Activated T-helper 1 cell treated with Interleukin-2 at 50 U/mL for 16 hours (primary cell): ENCODE measurements around the gene ARMH2.

Source experiments
- DNase-seq: peaks from one replicate; pipeline ENCODE4 v3.0.0-alpha.2; 2020; ENCODE audit warnings: low read depth

The ARMH2 gene

GRCh38 chr6:24798740-24799540, at the start of gene ARMH2:
ARMH2 (minus strand) TSS chr6:24798917; CDS start chr6:24798857, 60 bp downstream.
- DNase-seq, result no peak

DNA sequence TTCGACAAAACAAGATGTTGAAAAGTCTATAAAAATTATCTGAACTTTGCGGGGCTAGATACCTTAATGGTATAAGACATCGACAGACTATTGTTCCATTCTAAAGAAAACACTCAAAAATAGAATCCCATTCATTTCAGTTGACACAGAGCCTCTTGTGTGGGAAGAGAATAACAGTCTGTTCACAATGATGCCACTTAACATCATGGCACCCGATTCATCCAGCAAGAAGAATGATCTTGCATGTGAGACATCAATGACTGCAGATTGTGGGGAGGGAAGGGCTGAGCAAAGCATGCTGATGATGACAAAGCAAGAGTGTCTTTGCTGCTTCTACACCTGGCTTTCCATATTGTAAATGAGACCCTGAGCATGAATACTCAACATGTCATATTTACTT, 49.7 kb upstream of the ARMH2 start:
- no peak for DNase-seq

DNA sequence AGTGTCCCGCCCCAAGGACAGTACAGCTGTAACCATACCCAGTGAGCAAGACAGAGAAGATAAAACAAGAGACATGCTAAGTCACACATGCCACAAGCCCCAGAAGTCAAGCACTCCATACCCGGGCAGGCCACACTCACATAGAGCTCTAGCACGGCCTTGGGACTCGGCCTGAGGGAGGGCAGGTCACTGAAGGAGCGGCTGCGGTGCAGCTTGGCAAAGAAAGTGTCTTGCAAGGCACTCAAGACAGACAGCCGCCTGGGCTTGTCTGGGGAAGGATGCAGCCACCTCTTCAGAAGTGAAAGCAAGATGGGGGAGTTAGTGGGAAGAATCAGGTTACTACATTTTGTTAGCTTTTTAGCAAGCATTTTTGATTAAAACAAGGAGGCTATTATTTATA, 48.7 kb upstream of the ARMH2 start:
- no peak for DNase-seq

- no peak for DNase-seq
Observed at GRCh38 chr6:24845578-24845977, 46.9 kb upstream of the ARMH2 start.

DNA sequence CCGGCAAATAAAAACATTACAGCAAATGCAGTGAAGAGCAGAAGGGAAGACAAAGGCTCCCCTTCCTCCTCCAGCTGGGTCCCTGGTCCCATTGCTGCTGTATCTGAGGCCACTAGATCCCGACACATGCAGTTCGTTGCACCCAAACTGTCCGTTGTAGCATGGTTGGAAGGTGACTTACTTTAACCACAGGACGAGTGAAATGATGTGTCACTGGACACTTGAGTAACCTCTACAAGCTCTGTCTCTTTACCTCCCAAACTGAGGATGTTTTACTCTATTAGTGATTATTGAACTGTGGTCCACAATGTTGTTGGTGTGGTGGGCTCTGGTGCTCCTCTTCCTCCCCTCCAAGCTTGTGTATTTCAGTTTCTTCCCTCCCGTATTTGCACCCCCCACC, 46.2 kb upstream of the ARMH2 start:
- no peak for DNase-seq

- no peak for DNase-seq
Observed at GRCh38 chr6:24844061-24844460, 45.3 kb upstream of the ARMH2 start.

- DNase-seq, result no peak
Observed at GRCh38 chr6:24840187-24840586, 41.5 kb upstream of the ARMH2 start.

GRCh38 chr6:24838994-24839393, 40.3 kb upstream of the ARMH2 start:
- no peak for DNase-seq

GRCh38 chr6:24838081-24838480, 39.4 kb upstream of the ARMH2 start:
- no peak for DNase-seq

DNA sequence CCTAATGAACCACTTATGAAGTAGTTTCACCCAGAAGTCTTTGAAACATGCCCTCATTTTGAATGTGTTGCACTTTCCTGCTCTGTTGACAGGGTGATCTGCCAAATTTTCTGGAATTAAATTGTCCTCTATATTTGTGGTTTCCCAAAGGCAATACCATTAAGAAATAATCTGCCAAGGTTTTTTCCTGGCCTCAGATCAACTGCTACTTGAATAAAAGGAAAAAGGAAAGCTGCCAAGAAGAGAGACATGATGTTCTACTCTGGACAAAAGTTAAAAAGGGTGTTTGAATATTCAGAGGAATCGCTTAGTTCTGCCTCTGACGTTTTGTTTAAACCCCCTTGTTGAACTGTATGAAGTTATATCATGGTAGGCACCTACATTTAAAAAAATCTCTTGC, 37.4 kb upstream of the ARMH2 start:
- DNase-seq, result no peak

DNA sequence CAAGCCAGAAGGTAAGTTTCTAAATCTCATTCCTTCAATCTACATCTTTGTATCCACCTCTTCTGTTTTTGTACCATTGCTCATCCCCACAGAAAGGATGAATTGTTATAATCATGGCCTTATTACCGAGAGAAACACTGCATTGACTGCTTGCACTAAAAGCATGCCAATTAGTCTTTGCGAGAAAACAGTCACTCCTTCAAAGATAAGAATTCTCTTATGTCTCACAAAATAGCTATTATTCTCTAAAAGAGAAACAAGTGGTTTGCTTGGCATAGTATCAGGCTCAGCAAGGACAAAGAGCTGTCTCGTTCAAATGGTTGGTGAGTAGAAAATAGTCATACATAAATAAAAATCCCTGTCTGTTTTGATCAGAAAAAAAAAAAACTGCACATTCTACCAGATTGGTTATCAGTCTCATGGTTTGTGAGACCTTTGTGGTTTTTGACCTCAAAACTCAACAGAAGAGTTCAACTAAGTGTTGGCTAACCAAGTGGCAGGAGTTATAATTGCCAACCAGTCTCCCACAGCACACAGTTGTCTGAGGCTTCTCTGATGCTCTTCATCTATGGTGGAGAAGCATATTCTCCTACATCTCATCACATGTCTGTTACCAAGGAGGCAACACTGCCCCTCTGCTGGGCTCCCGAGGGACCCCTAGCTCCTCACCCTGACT, 35.1 kb upstream of the ARMH2 start:
- DNase-seq, result no peak

GRCh38 chr6:24832794-24833193, 34.1 kb upstream of the ARMH2 start:
- no peak for DNase-seq

GRCh38 chr6:24831771-24832716, 33.3 kb upstream of the ARMH2 start:
- no peak for DNase-seq

GRCh38 chr6:24829657-24830056, 30.9 kb upstream of the ARMH2 start:
- no peak for DNase-seq

GRCh38 chr6:24827970-24828369, 29.3 kb upstream of the ARMH2 start:
- DNase-seq, result no peak

DNA sequence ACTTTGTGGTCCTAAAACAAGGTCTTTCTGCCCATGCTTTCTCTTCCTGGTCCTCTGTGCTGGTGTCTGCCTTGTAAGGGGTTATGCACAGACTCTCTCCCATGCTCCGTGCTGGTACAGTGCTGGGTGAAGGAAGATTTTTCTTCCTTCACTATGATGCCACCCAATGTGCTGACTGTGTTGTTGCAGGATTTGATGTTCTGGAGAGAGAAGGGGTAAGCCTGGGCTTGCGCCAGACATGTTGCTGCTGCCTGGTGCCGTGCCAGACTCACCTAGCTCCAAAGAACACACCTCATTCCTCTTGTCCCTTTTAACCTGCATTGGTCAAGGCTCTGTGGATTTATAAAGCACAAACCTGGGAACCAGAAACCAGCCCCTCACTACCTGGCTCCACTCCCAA, 28.4 kb upstream of the ARMH2 start:
- DNase-seq, result no peak

GRCh38 chr6:24825130-24825630, 26.5 kb upstream of the ARMH2 start:
- DNase-seq, result no peak

DNA sequence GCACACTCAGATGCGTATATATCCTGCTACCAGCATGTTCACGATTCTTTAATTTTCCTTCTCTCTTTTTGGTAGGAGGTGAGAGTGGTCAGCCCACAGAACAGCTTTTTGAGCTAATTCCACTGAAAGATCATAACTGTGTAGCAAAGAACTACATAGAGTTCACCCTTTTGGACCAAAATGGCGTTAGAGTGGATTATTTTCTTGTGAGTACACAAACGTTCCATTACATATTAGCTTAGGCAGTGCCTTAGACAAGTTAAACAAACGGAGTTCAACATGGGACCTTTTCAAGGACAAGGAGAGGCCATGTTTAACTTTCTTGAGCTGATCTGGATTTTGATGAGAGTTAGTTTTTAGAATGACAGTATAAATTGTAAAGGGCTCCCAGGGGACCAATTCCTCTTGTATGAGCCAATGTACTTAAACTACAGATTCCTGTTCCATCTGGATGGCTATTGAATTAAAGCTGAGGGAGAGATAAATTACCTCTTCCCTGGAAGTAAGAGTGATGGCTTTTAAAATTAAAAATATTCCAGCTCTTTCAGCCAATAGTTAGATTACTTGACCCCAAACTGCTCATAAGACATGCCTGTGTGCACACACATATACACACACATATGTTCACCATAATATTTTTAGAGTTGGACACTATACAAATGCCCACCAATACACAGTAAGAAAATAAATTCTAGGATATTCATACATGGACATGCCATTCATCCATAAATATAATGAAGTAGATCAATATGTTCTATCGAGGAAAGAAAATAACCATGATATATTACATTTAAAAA, 25.6 kb upstream of the ARMH2 start:
- no peak for DNase-seq

GRCh38 chr6:24823185-24823584, 24.5 kb upstream of the ARMH2 start:
- DNase-seq, result no peak

DNA sequence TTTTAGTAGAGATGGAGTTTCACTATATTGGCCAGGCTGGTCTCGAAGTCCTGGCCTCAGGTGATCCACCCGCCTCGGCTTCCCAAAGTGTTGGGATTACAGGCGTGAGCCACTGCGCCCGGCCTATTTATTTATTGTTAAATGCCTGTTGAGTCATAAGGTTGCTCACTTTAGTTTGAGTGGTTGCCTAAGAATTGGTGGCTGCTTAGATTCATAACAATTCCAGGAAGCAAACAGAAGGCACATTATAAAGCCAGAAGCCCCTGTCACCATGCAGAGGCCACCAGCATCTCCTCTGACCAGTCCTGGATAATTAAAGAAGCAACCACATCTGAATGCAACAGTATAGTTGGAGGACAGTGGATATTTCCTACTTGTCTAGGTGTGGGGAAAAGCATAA, 24.0 kb upstream of the ARMH2 start:
- no peak for DNase-seq

- no peak for DNase-seq
Observed at GRCh38 chr6:24821860-24822444, 23.2 kb upstream of the ARMH2 start.
